ENCODE results near the gene TEX50. TPM values are rescaled to one million over a fixed set of nuclear protein-coding genes. Genes with fewer than 3 reads are reported as not detected.

Gene TEX50, protein sequence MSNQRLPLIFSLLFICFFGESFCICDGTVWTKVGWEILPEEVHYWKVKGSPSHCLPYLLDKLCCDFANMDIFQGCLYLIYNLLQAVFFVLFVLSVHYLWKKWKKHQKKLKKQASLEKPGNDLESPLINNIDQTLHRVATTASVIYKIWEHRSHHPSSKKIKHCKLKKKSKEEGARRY
- total RNA-seq, result not detected in 2 replicates

DNA sequence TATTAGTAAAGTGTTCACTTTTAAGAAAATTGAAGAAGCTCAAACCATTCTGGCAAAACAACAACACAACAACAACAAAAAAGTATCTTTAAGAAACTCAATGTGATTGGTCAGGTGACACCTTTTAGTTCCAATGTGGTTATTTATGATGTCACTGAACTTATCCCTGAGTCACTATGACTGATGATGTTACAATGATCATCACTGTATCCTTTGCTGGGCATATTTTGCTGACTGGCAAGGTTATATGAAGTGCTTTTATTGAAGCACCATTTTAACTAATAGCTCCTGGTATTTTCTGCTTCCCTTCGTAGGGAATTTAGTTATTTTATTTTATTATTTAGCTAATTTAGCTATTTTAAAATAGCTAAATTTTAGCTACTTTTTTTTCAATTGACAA, at the start of gene TEX50:
Gene TEX50, plus strand, starts transcription at position 223 of the 400 bp plus-strand sequence. CDS start 184 bp downstream, outside the sequence.

DNA sequence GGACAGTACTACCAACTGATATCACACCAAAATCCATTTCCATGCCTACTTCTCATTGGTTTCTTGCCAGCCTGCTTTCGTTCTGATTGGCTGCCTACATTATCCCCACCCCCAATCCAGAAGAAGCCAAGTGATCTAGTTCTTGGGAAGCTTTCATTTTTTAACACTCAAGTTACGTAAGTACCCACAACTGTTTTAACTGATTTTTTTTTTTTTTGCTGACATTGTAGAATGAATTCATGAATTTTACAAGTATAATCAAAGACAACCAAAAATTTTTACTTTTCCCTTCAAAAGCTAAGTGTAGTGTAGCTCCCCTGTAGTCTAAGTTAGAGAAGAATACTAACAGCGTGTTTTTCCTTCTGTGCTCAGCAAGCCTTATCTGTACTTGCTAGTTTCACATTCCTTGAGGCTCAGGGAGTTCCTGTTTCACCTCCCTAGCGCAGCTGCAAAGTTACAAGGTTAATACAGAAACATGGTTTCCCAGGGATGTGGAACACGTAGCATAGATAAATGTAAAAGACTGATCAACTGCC, 32.0 kb upstream of the TEX50 start, which contains the start of gene SLC9C2:
Gene SLC9C2, minus strand, starts transcription at position 17 of the 536 bp plus-strand sequence. CDS start 1,296 bp downstream, outside the sequence.

DNA sequence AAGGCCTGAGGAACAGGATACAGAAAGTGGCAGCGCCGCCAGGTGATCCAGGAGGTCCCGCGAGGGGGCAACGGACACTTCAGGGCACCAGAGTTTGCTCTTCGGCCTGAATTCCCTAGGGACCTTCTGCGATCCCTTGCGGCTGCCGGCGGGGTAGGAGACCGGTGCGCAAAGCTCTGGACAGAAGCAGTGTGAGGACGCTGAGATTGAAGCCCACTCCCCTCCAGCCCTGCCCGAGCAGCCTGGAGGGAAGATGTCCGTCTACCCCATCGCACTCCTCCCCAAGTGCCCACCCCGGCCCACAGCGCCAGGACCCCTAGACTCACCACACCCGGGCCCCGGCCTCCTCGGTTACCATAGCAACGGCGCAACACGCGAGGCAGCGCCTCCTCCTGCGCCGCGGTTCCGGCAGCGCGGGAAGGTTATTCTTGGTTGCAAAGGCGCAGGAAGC, 34.4 kb downstream of the TEX50 start, which contains the start of gene ANKRD45:
Gene ANKRD45, minus strand, starts transcription at position 361 of the 451 bp plus-strand sequence. CDS start 10,433 bp downstream, outside the sequence.

Other genes starting within 250 kb of the TEX50 start
- gene PRDX6, start 158.0 kb upstream of the TEX50 start, total RNA-seq, result 149 and 169 TPM in 2 replicates
- gene SLC9C2, start 32.3 kb upstream of the TEX50 start, total RNA-seq, result not detected in 2 replicates
- 0.31 and 0.40 TPM in 2 replicates for gene ANKRD45, start 34.5 kb downstream of the TEX50 start, total RNA-seq
- 38.4 and 40.9 TPM in 2 replicates for gene KLHL20, start 79.6 kb downstream of the TEX50 start, total RNA-seq
- 10.9 and 12.0 TPM in 2 replicates for gene DARS2, start 189.3 kb downstream of the TEX50 start, total RNA-seq
- 15.4 and 20.7 TPM in 2 replicates for gene CENPL, start 189.5 kb downstream of the TEX50 start, total RNA-seq
- 252 and 350 TPM in 2 replicates for gene GAS5, start 232.7 kb downstream of the TEX50 start, total RNA-seq
- gene ZBTB37, start 233.0 kb downstream of the TEX50 start, total RNA-seq, result 7.5 and 7.8 TPM in 2 replicates